H9 (cell line): Measurements from ENCODE around the gene YPEL1. TPM values are rescaled to one million over a fixed set of nuclear protein-coding genes. Genes with fewer than 3 reads are reported as not detected.

Experiments used
- DNase-seq: peaks from one replicate; pipeline ENCODE4 v3.0.0-alpha.2; 2017
- H2AFZ ChIP-seq: one replicate; pipeline ENCODE4 v1.6.1; 2013; ENCODE audit warnings: mild to moderate bottlenecking, low read length, control low read depth, moderate library complexity
- H2AK5ac ChIP-seq: 2 replicates; pipeline ENCODE4 v1.6.1; 2013; ENCODE audit warnings: low read length, control low read depth, mixed read lengths; ENCODE audit not compliant: insufficient read length
- H2BK120ac ChIP-seq: one replicate; pipeline ENCODE4 v1.6.1; 2013; ENCODE audit warnings: low read depth, mild to moderate bottlenecking, low read length, control low read depth, inconsistent platforms; ENCODE audit not compliant: poor library complexity, severe bottlenecking
- H2BK12ac ChIP-seq: 2 replicates; pipeline ENCODE4 v1.6.1; 2013; ENCODE audit warnings: low read length, control low read depth, mixed read lengths, low read depth; ENCODE audit not compliant: insufficient read length
- H2BK15ac ChIP-seq: 2 replicates; pipeline ENCODE4 v1.6.1; 2013; ENCODE audit warnings: low read depth, low read length, control low read depth
- H2BK20ac ChIP-seq: one replicate; pipeline ENCODE4 v1.6.1; 2013; ENCODE audit warnings: low read depth, mild to moderate bottlenecking, low read length, control low read depth, inconsistent platforms; ENCODE audit not compliant: poor library complexity, severe bottlenecking
- H2BK5ac ChIP-seq: 2 replicates; pipeline ENCODE4 v1.6.1; 2013; ENCODE audit warnings: low read length, control low read depth, mixed read lengths; ENCODE audit not compliant: insufficient read length
- H3K14ac ChIP-seq: 2 replicates; pipeline ENCODE4 v1.6.1; 2013; ENCODE audit warnings: low read length, control low read depth; ENCODE audit not compliant: insufficient read depth
- H3K18ac ChIP-seq: 2 replicates; pipeline ENCODE4 v1.6.1; 2013; ENCODE audit warnings: low read depth, mild to moderate bottlenecking, mixed read lengths, low read length, control low read depth; ENCODE audit not compliant: insufficient read length
- H3K23ac ChIP-seq: 2 replicates; pipeline ENCODE4 v1.6.1; 2013; ENCODE audit warnings: low read length, control low read depth, mixed read lengths, low read depth; ENCODE audit not compliant: insufficient read length
- H3K23me2 ChIP-seq: 2 replicates; pipeline ENCODE4 v1.6.1; 2013; ENCODE audit warnings: low read depth, mild to moderate bottlenecking, mixed read lengths, low read length, control low read depth; ENCODE audit not compliant: insufficient read length, poor library complexity, severe bottlenecking
- H3K27ac ChIP-seq: 2 replicates; pipeline ENCODE4 v1.5.1; 2013; ENCODE audit warnings: low read length, control low read depth, mixed read lengths, low read depth; ENCODE audit not compliant: insufficient read length
- H3K27me3 ChIP-seq: 2 replicates; pipeline ENCODE4 v1.6.1; 2013; ENCODE audit warnings: low read length, control low read depth, inconsistent platforms; ENCODE audit not compliant: insufficient read depth
- H3K4ac ChIP-seq: 2 replicates; pipeline ENCODE4 v1.6.1; 2013; ENCODE audit warnings: low read depth, mild to moderate bottlenecking, control low read depth, inconsistent platforms, low read length, moderate library complexity
- H3K4me1 ChIP-seq: 2 replicates; pipeline ENCODE4 v1.6.1; 2013; ENCODE audit warnings: low read length, control low read depth, inconsistent platforms; ENCODE audit not compliant: insufficient read depth
- H3K4me2 ChIP-seq: 2 replicates; pipeline ENCODE4 v1.6.1; 2013; ENCODE audit warnings: low read length, control low read depth, mixed read lengths; ENCODE audit not compliant: insufficient read length, insufficient read depth
- H3K56ac ChIP-seq: 2 replicates; pipeline ENCODE4 v1.6.1; 2013; ENCODE audit warnings: low read depth, mild to moderate bottlenecking, mixed read lengths, low read length, control low read depth; ENCODE audit not compliant: insufficient read length
- H3K79me1 ChIP-seq: 2 replicates; pipeline ENCODE4 v1.6.1; 2013; ENCODE audit warnings: low read depth, mild to moderate bottlenecking, moderate library complexity, low read length, control low read depth, inconsistent platforms; ENCODE audit not compliant: insufficient read depth, poor library complexity, severe bottlenecking
- H3K79me2 ChIP-seq: 2 replicates; pipeline ENCODE4 v1.6.1; 2013; ENCODE audit warnings: low read length, control low read depth, inconsistent platforms; ENCODE audit not compliant: insufficient read depth
- H3K9ac ChIP-seq: 2 replicates; pipeline ENCODE4 v1.6.1; 2013; ENCODE audit warnings: low read length, control low read depth, mixed read lengths; ENCODE audit not compliant: insufficient read length; ENCODE audit errors: extremely low read depth
- H3K9me3 ChIP-seq: one replicate; pipeline ENCODE4 v1.6.1; 2013; ENCODE audit warnings: low read depth, low read length, inconsistent platforms; ENCODE audit not compliant: control insufficient read depth
- H3T11ph ChIP-seq: one replicate; pipeline ENCODE4 v1.6.1; 2013; ENCODE audit warnings: mild to moderate bottlenecking, low read length, control low read depth, inconsistent platforms
- H4K20me1 ChIP-seq: one replicate; pipeline ENCODE4 v1.6.1; 2013; ENCODE audit not compliant: control insufficient read depth, insufficient read length, insufficient read depth
- H4K5ac ChIP-seq: 2 replicates; pipeline ENCODE4 v1.6.1; 2013; ENCODE audit warnings: low read depth, mild to moderate bottlenecking, mixed read lengths, low read length, control low read depth; ENCODE audit not compliant: insufficient read length
- H4K8ac ChIP-seq: replicated peaks from 2 replicates; pipeline ENCODE4 v1.6.1; 2013; ENCODE audit warnings: low read length, control low read depth, mixed read lengths, low read depth; ENCODE audit not compliant: insufficient read length
- H4K91ac ChIP-seq: 2 replicates; pipeline ENCODE4 v1.6.1; 2013; ENCODE audit warnings: low read depth, mild to moderate bottlenecking, moderate library complexity, mixed read lengths, low read length, control low read depth; ENCODE audit not compliant: insufficient read length
- H3K27ac Mint-ChIP-seq, 3 experiments: 2 replicates in 2 of 3; 3 replicates in 1 of 3; pipeline ENCODE4 v1.8.0; 2020 to 2021; ENCODE audit warnings: mixed read lengths in 3 of 3, mild to moderate bottlenecking in 1 of 3, moderate library complexity in 1 of 3
- H3K27me3 Mint-ChIP-seq: 2 replicates; pipeline ENCODE4 v1.8.0; 2021; ENCODE audit warnings: low read depth, mild to moderate bottlenecking, moderate library complexity, mixed read lengths
- H3K36me3 Mint-ChIP-seq, 3 experiments: 2 replicates in 2 of 3; 3 replicates in 1 of 3; pipeline ENCODE4 v1.8.0; 2020 to 2021; ENCODE audit warnings: low read depth in 3 of 3, mixed read lengths in 3 of 3; ENCODE audit not compliant: insufficient read depth in 1 of 3
- H3K4me1 Mint-ChIP-seq, 2 experiments: 2 replicates each; pipeline ENCODE4 v1.8.0; 2020; ENCODE audit warnings: mixed read lengths in 2 of 2
- H3K4me3 Mint-ChIP-seq, 2 experiments: 2 replicates in 1 of 2; 3 replicates in 1 of 2; pipeline ENCODE4 v1.8.0; 2020 to 2021; ENCODE audit warnings: mild to moderate bottlenecking in 2 of 2, mixed read lengths in 2 of 2, moderate library complexity in 1 of 2
- H3K9me3 Mint-ChIP-seq, 2 experiments: 2 replicates in 1 of 2; 3 replicates in 1 of 2; pipeline ENCODE4 v1.8.0; 2020; ENCODE audit warnings: mild to moderate bottlenecking in 2 of 2, mixed read lengths in 2 of 2, moderate library complexity in 1 of 2
- CTCF ChIP-seq: fragments of 200-600 bp; sonication (generic); conservative IDR thresholded peaks from 3 replicates; pipeline ENCODE4 v1.8.0; 2021; ENCODE audit warnings: antibody characterized with exemption, mild to moderate bottlenecking
- WGBS: extraction: QIAGEN DNeasy Blood & Tissue Kit; methylation state at CpG from one replicate; pipeline ENCODE4 v1.1.7; 2013; ENCODE audit warnings: missing lambda C conversion rate, low lambda C conversion rate, mixed read lengths; ENCODE audit not compliant: insufficient read length; ENCODE audit errors: extremely low coverage; 5-methylcytosine and 5-hydroxymethylcytosine counted together
- total RNA-seq: library from RNA; stranded (reverse); gene quantifications from 2 replicates; pipeline ENCODE4 v1.2.1, GENCODE V29; 2021

YPEL1 gene
- total RNA-seq, 1 experiment from 2014 or later, result 5.4 TPM

DNA sequence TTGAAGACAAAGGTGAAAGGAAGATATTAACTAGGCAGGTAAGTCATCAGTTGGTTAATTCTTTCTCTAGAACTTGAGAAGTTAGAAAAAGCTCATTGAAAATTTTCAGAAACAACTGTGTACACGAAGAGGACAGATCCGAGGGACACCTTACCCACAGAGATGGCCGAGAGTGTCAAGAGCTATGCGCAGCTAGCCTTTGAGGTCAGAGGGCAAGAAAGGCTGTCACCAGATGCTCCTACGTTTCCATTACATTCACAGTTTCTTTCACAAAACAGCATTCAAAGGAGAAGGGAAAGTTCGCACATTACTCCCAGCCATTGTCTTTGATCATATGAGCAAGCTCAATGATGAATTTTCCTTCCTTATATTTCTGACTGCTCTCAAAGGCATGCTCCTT lies 34.8 kb downstream of the YPEL1 start:
- Histone ChIP-seq H2BK15ac (no peak overlapping the region), H3K18ac (no peak overlapping the region), H3K4me1 (no peaks in the 10 kb centered on the region), H3K23ac (no peak overlapping the region), H3K4ac (no peak overlapping the region), H3K9ac (no peak overlapping the region), H2BK20ac (no peak overlapping the region), H3K14ac (no peak overlapping the region), H4K5ac (no peak overlapping the region), H3T11ph (no peak overlapping the region), H3K56ac (no peak overlapping the region), H3K79me1 (no peaks in the 10 kb centered on the region), H3K4me2 (no peak overlapping the region), H4K8ac (no peak overlapping the region), H3K9me3 (no peaks in the 10 kb centered on the region), H2BK5ac (no peak overlapping the region), H3K27me3 (no peaks in the 10 kb centered on the region), H3K27ac (no peak overlapping the region), H2AFZ (no peak overlapping the region), H4K20me1 (no peaks in the 10 kb centered on the region), H2BK12ac (no peak overlapping the region), H3K23me2 (no peaks in the 10 kb centered on the region), H4K91ac (no peak overlapping the region), H3K79me2 (no peaks in the 10 kb centered on the region), H2AK5ac (no peak overlapping the region), H2BK120ac (no peak overlapping the region)
- H3K27me3 Mint-ChIP-seq, result no peaks in the 10 kb centered on the region
- H3K27ac Mint-ChIP-seq, result no peak overlapping the region
- 0 out of 4 replicates have a peak, but pooled peaks cover 0 to 2% of the 10 kb centered on the region in 2 experiments for H3K4me1 Mint-ChIP-seq
- no CpG with 5 or more reads among the region's 6 CpGs for WGBS
- TF ChIP-seq CTCF, result no peak
- no peaks in the 10 kb centered on the region for H3K9me3 Mint-ChIP-seq
- DNase-seq, result no peak
- peaks cover 20 to 59% (median 40%) of the 10 kb centered on the region in 3 experiments for H3K36me3 Mint-ChIP-seq
- no peak overlapping the region for H3K4me3 Mint-ChIP-seq
